A673 (cell line): ENCODE measurements around the gene SLC22A4.

ENCODE experiments used
- EZH2 ChIP-seq: fragments of 200-600 bp; sonication (generic); IDR thresholded peaks from 2 replicates; pipeline ENCODE4 v1.6.1; 2017; ENCODE audit warnings: borderline replicate concordance, low read depth, mild to moderate bottlenecking, mixed read lengths, antibody characterized with exemption, low read length; ENCODE audit not compliant: poor library complexity, severe bottlenecking
- TF ChIP-seq, protein P1 (sequence below): fragments of 300-800, 200-600 bp; sonication (generic); conservative IDR thresholded peaks from 2 replicates; pipeline ENCODE4 v1.5.1; 2017; ENCODE audit warnings: low read depth, mild to moderate bottlenecking, antibody characterized with exemption, low read length, moderate library complexity, mixed read lengths

DNA sequence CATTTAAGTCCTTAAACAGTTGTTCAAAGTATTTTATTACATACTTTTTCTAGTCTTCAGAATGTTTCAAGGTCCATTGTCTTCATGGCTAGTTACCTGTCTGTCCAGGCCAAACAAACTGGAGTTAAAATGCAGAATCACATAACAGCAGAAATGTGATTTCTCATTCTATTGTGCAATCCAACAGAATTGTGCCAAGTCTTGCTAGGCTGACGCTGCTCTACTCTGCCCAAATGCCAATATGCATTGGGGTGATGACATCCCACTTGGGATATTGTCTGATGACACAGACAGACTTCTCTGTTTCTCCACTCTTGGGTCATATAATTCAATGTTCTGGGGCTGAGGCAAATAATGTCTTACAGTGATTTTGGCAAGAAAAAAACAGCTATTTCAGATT, 70.1 kb downstream of the SLC22A4 start:
- TF ChIP-seq, protein P1, sequence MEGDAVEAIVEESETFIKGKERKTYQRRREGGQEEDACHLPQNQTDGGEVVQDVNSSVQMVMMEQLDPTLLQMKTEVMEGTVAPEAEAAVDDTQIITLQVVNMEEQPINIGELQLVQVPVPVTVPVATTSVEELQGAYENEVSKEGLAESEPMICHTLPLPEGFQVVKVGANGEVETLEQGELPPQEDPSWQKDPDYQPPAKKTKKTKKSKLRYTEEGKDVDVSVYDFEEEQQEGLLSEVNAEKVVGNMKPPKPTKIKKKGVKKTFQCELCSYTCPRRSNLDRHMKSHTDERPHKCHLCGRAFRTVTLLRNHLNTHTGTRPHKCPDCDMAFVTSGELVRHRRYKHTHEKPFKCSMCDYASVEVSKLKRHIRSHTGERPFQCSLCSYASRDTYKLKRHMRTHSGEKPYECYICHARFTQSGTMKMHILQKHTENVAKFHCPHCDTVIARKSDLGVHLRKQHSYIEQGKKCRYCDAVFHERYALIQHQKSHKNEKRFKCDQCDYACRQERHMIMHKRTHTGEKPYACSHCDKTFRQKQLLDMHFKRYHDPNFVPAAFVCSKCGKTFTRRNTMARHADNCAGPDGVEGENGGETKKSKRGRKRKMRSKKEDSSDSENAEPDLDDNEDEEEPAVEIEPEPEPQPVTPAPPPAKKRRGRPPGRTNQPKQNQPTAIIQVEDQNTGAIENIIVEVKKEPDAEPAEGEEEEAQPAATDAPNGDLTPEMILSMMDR = no peak
- TF ChIP-seq EZH2 = no peak
